Fibroblast of lung (primary cell): ENCODE data around the gene GDF15.

Experiments used
- CTCF ChIP-seq, 2 donors: IDR thresholded peaks in 1 of 2; conservative IDR thresholded peaks in 1 of 2; 1 replicate in 1 of 2; 2 replicates in 1 of 2; pipeline ENCODE4 v1.5.1; 2011 to 2012; ENCODE audit warnings: low read length in 2 of 2, control low read depth in 1 of 2, inconsistent platforms in 1 of 2, low read depth in 1 of 2, mild to moderate bottlenecking in 1 of 2
- EZH2 ChIP-seq: IDR thresholded peaks from 2 replicates; pipeline ENCODE4 v1.5.1; 2012; ENCODE audit warnings: low read length, control low read depth, mild to moderate bottlenecking; ENCODE audit errors: missing control alignments

- TF ChIP-seq CTCF (conservative IDR thresholded peaks at IDR 0.05 in 1 of 2, IDR thresholded peaks at IDR 0.05 in 1 of 2; ENCODE audit: low read depth in 1 of 2, low read length in 2 of 2) (no peak), EZH2 (no peak)
Measured at GRCh38 chr19:18380843-18381242, 5.1 kb upstream of the GDF15 start.
